SK-N-MC (cell line): Measurements from ENCODE around the gene LCA5.

Experiments used
- EZH2 ChIP-seq: fragments of 200-600 bp; sonication (generic); IDR thresholded peaks from one replicate; pipeline ENCODE4 v1.6.1; 2017; ENCODE audit warnings: antibody characterized with exemption
- POLR2AphosphoS5 ChIP-seq: IDR thresholded peaks from 2 replicates; pipeline ENCODE4 v1.6.1; 2012; ENCODE audit warnings: mild to moderate bottlenecking, low read depth, low read length, borderline replicate concordance

- TF ChIP-seq EZH2 (no peak), POLR2AphosphoS5 (no peak)
These were observed 16.7 kb downstream of the LCA5 start for GRCh38 chr6:79520534-79520933.
